Measurements from ENCODE around the gene ZSWIM4. TPM values are rescaled to one million over a fixed set of nuclear protein-coding genes. Genes with fewer than 3 reads are reported as not detected.

Gene ZSWIM4
- total and polyA plus RNA-seq, 2 of the 13 experiments (the other 11 are each of a cell fraction or from before 2014, with no cell fraction given) = 0.33 to 0.86 TPM

- FAIRE-seq (no peak), ATAC-seq (no peak), DNase-seq (ENCODE audit: low spot score) (no peak)
- WGBS (ENCODE audit: low lambda C conversion rate) = 94% methylated on average over 39 of the region's 47 CpGs
- TF ChIP-seq RNF219 (CRISPR knock-in tag; IDR thresholded peaks at IDR 0.05) = no peak
- Histone ChIP-seq H4K20me1 (ENCODE audit: insufficient read depth, low read length) (no peaks in the 10 kb centered on the region), H3K27ac (ENCODE audit: extremely low read length, insufficient read depth, low read length) (no peak overlapping the region), H3K4me2 (ENCODE audit: low read depth, low read length) (no peak overlapping the region), H3K79me2 (ENCODE audit: insufficient read depth, low read length) (no peaks in the 10 kb centered on the region), H3K9ac (ENCODE audit: insufficient read depth, low read depth, low read length) (no peak overlapping the region), H3K4me3 (replicated peaks in 1 of 3; ENCODE audit: insufficient read depth in 1 of 3, low read depth in 2 of 3, low read length in 3 of 3) (no peak overlapping the region), H2AFZ (ENCODE audit: low read length) (no peak overlapping the region), H3K4me1 (ENCODE audit: insufficient read depth, low read length) (peaks cover 18% of the 10 kb centered on the region), H3K27me3 (ENCODE audit: control insufficient read depth in 1 of 2, insufficient read depth in 2 of 2, low read length in 2 of 2) (no peaks in the 10 kb centered on the region), H3K9me3 (ENCODE audit: low read length) (no peaks in the 10 kb centered on the region), H3K36me3 (replicated peaks in 1 of 2; ENCODE audit: control insufficient read depth in 1 of 2, insufficient read depth in 2 of 2, low read length in 2 of 2) (no peaks in the 10 kb centered on the region)
- in situ Hi-C loops (cut with HindIII; ENCODE audit: extremely low pct_ligation_motif_present, low pct_unique_long_range_greater_than_20kb) = no loop called here
- POLR2A ChIA-PET = no interaction called here
- BruUV-seq (replicated peaks) = no TSS peak
- CTCF ChIA-PET (ENCODE audit: low intra/inter-chr PET ratio, low total read pairs) = no interaction called here
- intact Hi-C loops (cut with micrococcal nuclease; ENCODE audit: unreplicated experiment) = loop anchor here (5.0 kb wide), 1 partner anchor 33 kb away; the partner anchor contains the start of gene ZSWIM4
Observed at GRCh38 chr19:13830114-13830740, 35.0 kb downstream of the ZSWIM4 start.

- H3K27ac ChIP-seq (ENCODE audit: extremely low read length, insufficient read depth, low read length) = no peak overlapping the region
- H4K20me1 ChIP-seq (ENCODE audit: insufficient read depth, low read length) = no peaks in the 10 kb centered on the region
- 96% methylated on average over 28 of the region's 32 CpGs for WGBS (ENCODE audit: low lambda C conversion rate)
- H3K9ac ChIP-seq (ENCODE audit: insufficient read depth, low read depth, low read length) = no peak overlapping the region
- FAIRE-seq (no peak), DNase-seq (ENCODE audit: low spot score) (no peak), ATAC-seq (no peak)
- CTCF ChIA-PET (ENCODE audit: low intra/inter-chr PET ratio, low total read pairs) = no interaction called here
- no peak overlapping the region for H3K4me3 ChIP-seq (replicated peaks in 1 of 3; ENCODE audit: insufficient read depth in 1 of 3, low read depth in 2 of 3, low read length in 3 of 3)
- peaks cover 18% of the 10 kb centered on the region for H3K4me1 ChIP-seq (ENCODE audit: insufficient read depth, low read length)
- no peaks in the 10 kb centered on the region for H3K79me2 ChIP-seq (ENCODE audit: insufficient read depth, low read length)
- in situ Hi-C loops (cut with HindIII; ENCODE audit: extremely low pct_ligation_motif_present, low pct_unique_long_range_greater_than_20kb) (no loop called here), intact Hi-C loops (cut with micrococcal nuclease; ENCODE audit: unreplicated experiment) (loop anchor here (5.0 kb wide), 1 partner anchor 34 kb away; the partner anchor contains the start of gene ZSWIM4)
- no TSS peak for BruUV-seq (replicated peaks)
- peak; percentile 25 for TF ChIP-seq AGO2 (optimal IDR thresholded peaks at IDR 0.05; ENCODE audit: low read depth, low read length)
- no peak for TF ChIP-seq SP1 (IDR thresholded peaks at IDR 0.05)
- no peak for TF ChIP-seq SP1 (CRISPR knock-in tag; IDR thresholded peaks at IDR 0.05)
- POLR2A ChIA-PET = no interaction called here
- no peak overlapping the region for H3K4me2 ChIP-seq (ENCODE audit: low read depth, low read length)
- H3K27me3 ChIP-seq (ENCODE audit: control insufficient read depth in 1 of 2, insufficient read depth in 2 of 2, low read length in 2 of 2) = no peaks in the 10 kb centered on the region
- H3K9me3 ChIP-seq (ENCODE audit: low read length) = no peaks in the 10 kb centered on the region
- H2AFZ ChIP-seq (ENCODE audit: low read length) = no peak overlapping the region
- no peaks in the 10 kb centered on the region; a peak in 1 of 5 replicates for H3K36me3 ChIP-seq (replicated peaks in 1 of 2; ENCODE audit: control insufficient read depth in 1 of 2, insufficient read depth in 2 of 2, low read length in 2 of 2)
Observed at GRCh38 chr19:13830741-13831536, 35.7 kb downstream of the ZSWIM4 start.
